A549 (cell line): ENCODE data around the gene MAGI1. TPM values are rescaled to one million over a fixed set of nuclear protein-coding genes. Genes with fewer than 3 reads are reported as not detected.

ENCODE experiments used
- ATAC-seq, 2 experiments: fragments of 200-7000 bp in 1 of 2; fragments of >200 bp in 1 of 2; cut with Nextera tagmentation in 1 of 2; cut with Tn5 transposase in 1 of 2; 3 replicates each; pipeline versions ENCODE4 v1.8.0 to v1.9.1; 2018 to 2020; ENCODE audit warnings: mild to moderate bottlenecking in 1 of 2, moderate library complexity in 1 of 2
- CTCF ChIA-PET: fragments of 300-600 bp; sonication (Branson Sonifier 250); formaldehyde crosslinking; extraction: SDS; loops from one replicate; lab custom pipeline; 2021; ENCODE audit warnings: antibody characterized with exemption, inconsistent platforms; lab: Yijun Ruan, JAX
- POLR2A ChIA-PET: fragments of 350-600 bp; formaldehyde crosslinking; extraction: SDS; loops from one replicate; lab custom pipeline; 2021; ENCODE audit warnings: antibody characterized with exemption, inconsistent platforms; lab: Yijun Ruan, JAX
- DNase-seq, 2 experiments: peaks; one replicate each; pipeline versions ENCODE4 v3.0.0 to v3.0.0-alpha.2; 2011 to 2016; ENCODE audit warnings: low read depth in 1 of 2, low spot score in 1 of 2
- FAIRE-seq: peaks from 2 replicates; lab custom pipeline; 2011; peaks lifted over from hg19 to GRCh38; lab: Jason Lieb, UNC
- H3K27ac ChIP-seq, 2 experiments: fragments of >200 bp; sonication (Bioruptor Twin); formaldehyde crosslinking; 3 replicates each; pipeline ENCODE4 v1.5.1; 2016 to 2017
- H3K4me1 ChIP-seq: fragments of >200 bp; sonication (Bioruptor Twin); formaldehyde crosslinking; 3 replicates; pipeline ENCODE4 v1.6.1; 2016
- H3K4me2 ChIP-seq: fragments of >200 bp; sonication (Bioruptor Twin); formaldehyde crosslinking; 3 replicates; pipeline ENCODE4 v1.6.1; 2016
- H3K4me3 ChIP-seq: fragments of >200 bp; sonication (Bioruptor Twin); formaldehyde crosslinking; 3 replicates; pipeline ENCODE4 v1.5.1; 2016
- H3K9me3 ChIP-seq: fragments of >200 bp; sonication (Bioruptor Twin); formaldehyde crosslinking; 3 replicates; pipeline ENCODE4 v1.6.1; 2016
- CHD4 ChIP-seq: fragments of 200-600 bp; sonication (generic); IDR thresholded peaks from 2 replicates; pipeline ENCODE4 v1.6.1; 2016; ENCODE audit warnings: antibody characterized with exemption, mild to moderate bottlenecking, borderline replicate concordance
- CTCF ChIP-seq: fragments of >200 bp; sonication (Bioruptor Twin); formaldehyde crosslinking; IDR thresholded peaks from 3 replicates; pipeline ENCODE4 v1.5.1; 2016
- EHMT2 ChIP-seq: fragments of 200-600 bp; sonication (generic); IDR thresholded peaks from 2 replicates; pipeline ENCODE4 v1.6.1; 2016; ENCODE audit warnings: antibody characterized with exemption, low read depth, mild to moderate bottlenecking, moderate library complexity
- EP300 ChIP-seq, 2 experiments: fragments of >200 bp; sonication (Bioruptor Twin); formaldehyde crosslinking; IDR thresholded peaks; 2 replicates in 1 of 2; 3 replicates in 1 of 2; pipeline ENCODE4 v1.6.1; 2016 to 2017
- ESRRA ChIP-seq: fragments of 150-350 bp; IDR thresholded peaks from 2 replicates; pipeline ENCODE4 v1.6.1; 2014; ENCODE audit warnings: mild to moderate bottlenecking, low read length, borderline replicate concordance
- FOSB ChIP-seq: fragments of 250-450 bp; sonication (Bioruptor Pico); IDR thresholded peaks from 2 replicates; pipeline ENCODE4 v1.5.0; 2020; ENCODE audit warnings: mild to moderate bottlenecking, moderate library complexity
- HOXB5 ChIP-seq: fragments of 250-450 bp; sonication (Bioruptor Pico); IDR thresholded peaks from 2 replicates; pipeline ENCODE4 v1.5.0; 2020; ENCODE audit warnings: mild to moderate bottlenecking, moderate library complexity
- KDM5A ChIP-seq: fragments of 200-600 bp; sonication (generic); IDR thresholded peaks from 2 replicates; pipeline ENCODE4 v1.6.1; 2016; ENCODE audit warnings: antibody characterized with exemption, mild to moderate bottlenecking
- MAFK ChIP-seq: fragments of 450-650 bp; IDR thresholded peaks from 2 replicates; pipeline ENCODE4 v1.6.1; 2014; ENCODE audit not compliant: partially characterized antibody
- MAZ ChIP-seq: fragments of 150-350 bp; IDR thresholded peaks from 2 replicates; pipeline ENCODE4 v1.6.1; 2014; ENCODE audit warnings: antibody characterized with exemption, low read depth, low read length, borderline replicate concordance
- NFE2L2 ChIP-seq: fragments of 150-350 bp; conservative IDR thresholded peaks from 2 replicates; pipeline ENCODE4 v1.6.1; 2014; ENCODE audit warnings: low read length
- PBX3 ChIP-seq: IDR thresholded peaks from 2 replicates; pipeline ENCODE4 v1.6.1; 2012
- POLR2A ChIP-seq: IDR thresholded peaks from 2 replicates; pipeline ENCODE4 v1.6.1; 2012; ENCODE audit warnings: mild to moderate bottlenecking, low read length
- RAD21 ChIP-seq, 2 experiments: fragments of >200 bp in 1 of 2; sonication (Bioruptor Twin) in 1 of 2; formaldehyde crosslinking in 1 of 2; IDR thresholded peaks in 1 of 2; conservative IDR thresholded peaks in 1 of 2; 2 replicates in 1 of 2; 3 replicates in 1 of 2; pipeline ENCODE4 v1.6.1; 2012 to 2018; ENCODE audit warnings: inconsistent platforms in 1 of 2
- RFX5 ChIP-seq: fragments of 450-650 bp; IDR thresholded peaks from 2 replicates; pipeline ENCODE4 v1.7.1; 2014; ENCODE audit warnings: antibody characterized with exemption, mild to moderate bottlenecking, moderate library complexity
- SMC3 ChIP-seq: fragments of >200 bp; sonication (Bioruptor Twin); formaldehyde crosslinking; IDR thresholded peaks from 3 replicates; pipeline ENCODE4 v1.6.1; 2018; ENCODE audit warnings: inconsistent platforms
- ZFP36 ChIP-seq: fragments of 450-650 bp; IDR thresholded peaks from 2 replicates; pipeline ENCODE4 v1.6.1; 2014; ENCODE audit warnings: borderline replicate concordance; ENCODE audit not compliant: partially characterized antibody
- WGBS: methylation state at CpG from one replicate; pipeline ENCODE4 v1.1.6; 2017; ENCODE audit errors: missing lambda C conversion rate; 5-methylcytosine and 5-hydroxymethylcytosine counted together
- polyA plus RNA-seq, 4 experiments: library from polyadenylated mRNA; depleted of rRNA in 3 of 4; stranded (reverse); fragments of >200 nt; fragmentation: RNase III in 1 of 4; extraction: RNeasy Plus Mini Kit Qiagen cat#74134 plus additional on column Dnase treatment in 1 of 4; gene quantifications; 2 replicates in 3 of 4; 3 replicates in 1 of 4; pipeline ENCODE4 v1.2.3, GENCODE V29; 2011 to 2017

MAGI1 gene
- polyA plus RNA-seq, 2 of the 4 experiments (the other 2 are of a cell fraction): 4.7 to 6.6 TPM

- H3K4me2 ChIP-seq: peak overlapping the region; percentile 46; the same call in 2 of the 3 replicates
Observed at GRCh38 chr3:65732051-65732935, 306.4 kb downstream of the MAGI1 start.

GRCh38 chr3:65730449-65730848 is 308.3 kb downstream of the MAGI1 start:
- ATAC-seq (no peak), DNase-seq (no peak), FAIRE-seq (no peak)
- no peak overlapping the region for H3K27ac ChIP-seq
- no peaks in the 10 kb centered on the region for H3K9me3 ChIP-seq
- 94% methylated on average over 7 of the region's 7 CpGs for WGBS
- ChIA-PET CTCF (no interaction called here), POLR2A (no interaction called here)
- no peak overlapping the region for H3K4me2 ChIP-seq
- H3K4me1 ChIP-seq: no peaks in the 10 kb centered on the region
- H3K4me3 ChIP-seq: no peak overlapping the region
- TF ChIP-seq PBX3 (no peak), EP300 (IDR thresholded peaks at IDR 0.05) (no peak), CHD4 (no peak), MAFK (peak; percentile 93)

More at GRCh38 chr3:65732051-65732935, 306.4 kb downstream of the MAGI1 start:
- Histone ChIP-seq H3K4me3 (no peak overlapping the region), H3K9me3 (no peaks in the 10 kb centered on the region), H3K27ac (no peak overlapping the region), H3K4me1 (no peaks in the 10 kb centered on the region)
- POLR2A ChIA-PET: no interaction called here
- DNase-seq (peak; percentile 33 to 43), FAIRE-seq (no peak), ATAC-seq (peak; percentile 89 to 91)
- TF ChIP-seq SMC3 (peak; percentile 45; the same call in 2 of the 3 replicates), MAZ (no peak), RAD21 (conservative IDR thresholded peaks at IDR 0.05 in 1 of 2, IDR thresholded peaks at IDR 0.05 in 1 of 2) (peak; percentile 59 to 61), CTCF (peak; percentile 59), KDM5A (no peak), RFX5 (no peak)
- 36% methylated on average over 6 of the region's 6 CpGs for WGBS
- CTCF ChIA-PET: interaction anchor here (0.6 to 1.8 kb wide), 13 partner anchors 9 to 1199 kb away, joined by 3 to 15 read pairs (median 3); no protein-coding TSS in a partner anchor

GRCh38 chr3:65729973-65730372 is 308.7 kb downstream of the MAGI1 start:
- Histone ChIP-seq H3K4me1 (no peaks in the 10 kb centered on the region), H3K4me2 (no peak overlapping the region), H3K4me3 (no peak overlapping the region), H3K9me3 (no peaks in the 10 kb centered on the region), H3K27ac (no peak overlapping the region)
- DNase-seq (no peak), ATAC-seq (no peak), FAIRE-seq (no peak)
- CTCF ChIA-PET: no interaction called here
- TF ChIP-seq RAD21 (conservative IDR thresholded peaks at IDR 0.05 in 1 of 2, IDR thresholded peaks at IDR 0.05 in 1 of 2) (no peak), EP300 (IDR thresholded peaks at IDR 0.05) (no peak), ZFP36 (no peak), NFE2L2 (no peak), POLR2A (no peak), ESRRA (no peak)
- POLR2A ChIA-PET: no interaction called here

- no peak for ATAC-seq
Observed at GRCh38 chr3:65729555-65729954, 309.2 kb downstream of the MAGI1 start.

More at GRCh38 chr3:65729555-65729954, 309.2 kb downstream of the MAGI1 start:
- Histone ChIP-seq H3K4me3 (no peak overlapping the region), H3K4me1 (no peaks in the 10 kb centered on the region), H3K9me3 (no peaks in the 10 kb centered on the region), H3K27ac (no peak overlapping the region), H3K4me2 (no peak overlapping the region)
- WGBS: 42% methylated on average over 2 of the region's 2 CpGs
- TF ChIP-seq EHMT2 (no peak), HOXB5 (no peak), NFE2L2 (no peak), FOSB (CRISPR knock-in tag) (no peak)
- DNase-seq (no peak), FAIRE-seq (no peak)
- CTCF ChIA-PET: no interaction called here
- POLR2A ChIA-PET: no interaction called here
